Thyroid gland (tissue), 4 donors: ENCODE measurements around the gene RYR2. TPM values are rescaled to one million over a fixed set of nuclear protein-coding genes. Genes with fewer than 3 reads are reported as not detected.

Experiments used
- DNase-seq, 2 donors: peaks; one replicate each; pipeline ENCODE4 v3.0.0-alpha.2; 2019
- H3K27ac ChIP-seq, 3 donors: fragments of 200-600 bp; sonication (generic); 1 replicate in 2 of 3; 2 replicates in 1 of 3; pipeline ENCODE4 v1.5.1; 2016 to 2019; ENCODE audit warnings: mild to moderate bottlenecking in 1 of 3, moderate library complexity in 1 of 3
- H3K27me3 ChIP-seq: fragments of 200-600 bp; sonication (generic); one replicate; pipeline ENCODE4 v1.5.1; 2019
- H3K36me3 ChIP-seq, 2 donors: fragments of 200-600 bp; sonication (generic); one replicate each; pipeline ENCODE4 v1.5.1; 2016 to 2019
- H3K4me1 ChIP-seq, 2 donors: fragments of 200-600 bp; sonication (generic); one replicate each; pipeline ENCODE4 v1.5.1; 2017 to 2019
- H3K4me3 ChIP-seq, 3 donors: fragments of 200-600 bp; sonication (generic); replicated peaks in 1 of 3; 1 replicate in 2 of 3; 2 replicates in 1 of 3; pipeline ENCODE4 v1.5.1; 2016; ENCODE audit warnings: mild to moderate bottlenecking in 1 of 3
- H3K9me3 ChIP-seq: fragments of 200-600 bp; sonication (generic); one replicate; pipeline ENCODE4 v1.5.1; 2017
- POLR2A ChIP-seq, 2 donors: fragments of 450-650 bp; IDR thresholded peaks; one replicate each; pipeline ENCODE4 v1.6.1; 2017; ENCODE audit warnings: antibody characterized with exemption in 2 of 2, mild to moderate bottlenecking in 2 of 2, moderate library complexity in 1 of 2
- WGBS, 2 donors: methylation state at CpG; one replicate each; pipeline ENCODE4 v1.1.5; 2017; 5-methylcytosine and 5-hydroxymethylcytosine counted together
- intact Hi-C: fragments of 100-400 bp; cut with DNase I; formaldehyde crosslinking; loops from one replicate; pipeline ENCODE4 v1.15.1; 2023
- total RNA-seq, 4 donors: library from RNA; depleted of rRNA; stranded (reverse); fragments of >200 nt; gene quantifications; one replicate each; pipeline ENCODE4 v1.2.3, GENCODE V29; 2016
- TF ChIP-seq, protein P1 (sequence below), 6 experiments: fragments of 200-600 bp in 3 of 6; fragments of 450-650 bp in 3 of 6; sonication (generic) in 3 of 6; IDR thresholded peaks; one replicate each; pipeline ENCODE4 v1.5.1; 2016 to 2019; ENCODE audit warnings: antibody characterized with exemption in 6 of 6, mild to moderate bottlenecking in 2 of 6, inconsistent platforms in 1 of 6, moderate library complexity in 1 of 6

The RYR2 gene
- total RNA-seq, 4 donors from 2014 or later = 6.6 to 31.8 (median 28.2) TPM

DNA sequence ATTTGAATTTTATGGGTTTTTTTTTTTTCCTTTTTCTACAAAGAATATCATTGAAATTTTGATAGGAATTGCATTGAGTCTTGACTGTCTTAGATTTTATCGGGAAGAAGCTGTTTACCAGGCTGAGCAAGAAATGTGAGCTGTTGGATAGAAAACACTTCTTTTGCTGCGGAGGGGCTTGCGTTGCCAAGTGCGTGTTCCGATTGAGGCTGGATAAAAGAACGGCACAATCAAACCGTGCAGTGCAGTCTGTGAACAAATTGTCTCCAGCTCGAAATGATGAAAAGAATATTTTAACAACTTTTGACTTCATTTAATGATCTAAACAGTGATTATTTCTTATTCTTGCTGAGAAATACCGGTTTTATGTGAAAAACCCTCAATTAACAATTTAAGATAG is 149.4 kb downstream of the RYR2 start:
- 92% methylated on average over 9 of the region's 9 CpGs for WGBS, 2 donors
- Histone ChIP-seq H3K9me3 (no peaks in the 10 kb centered on the region), H3K4me1 (peaks cover 0 to 11% of the 10 kb centered on the region in 2 donors), H3K36me3 (no peaks in the 10 kb centered on the region), H3K27ac (no peak overlapping the region), H3K27me3 (no peaks in the 10 kb centered on the region), H3K4me3 (no peak overlapping the region)
- no peak for DNase-seq
- intact Hi-C loops = no loop called here
- no peak for TF ChIP-seq POLR2A (IDR thresholded peaks at IDR 0.05)
- TF ChIP-seq, protein P1, sequence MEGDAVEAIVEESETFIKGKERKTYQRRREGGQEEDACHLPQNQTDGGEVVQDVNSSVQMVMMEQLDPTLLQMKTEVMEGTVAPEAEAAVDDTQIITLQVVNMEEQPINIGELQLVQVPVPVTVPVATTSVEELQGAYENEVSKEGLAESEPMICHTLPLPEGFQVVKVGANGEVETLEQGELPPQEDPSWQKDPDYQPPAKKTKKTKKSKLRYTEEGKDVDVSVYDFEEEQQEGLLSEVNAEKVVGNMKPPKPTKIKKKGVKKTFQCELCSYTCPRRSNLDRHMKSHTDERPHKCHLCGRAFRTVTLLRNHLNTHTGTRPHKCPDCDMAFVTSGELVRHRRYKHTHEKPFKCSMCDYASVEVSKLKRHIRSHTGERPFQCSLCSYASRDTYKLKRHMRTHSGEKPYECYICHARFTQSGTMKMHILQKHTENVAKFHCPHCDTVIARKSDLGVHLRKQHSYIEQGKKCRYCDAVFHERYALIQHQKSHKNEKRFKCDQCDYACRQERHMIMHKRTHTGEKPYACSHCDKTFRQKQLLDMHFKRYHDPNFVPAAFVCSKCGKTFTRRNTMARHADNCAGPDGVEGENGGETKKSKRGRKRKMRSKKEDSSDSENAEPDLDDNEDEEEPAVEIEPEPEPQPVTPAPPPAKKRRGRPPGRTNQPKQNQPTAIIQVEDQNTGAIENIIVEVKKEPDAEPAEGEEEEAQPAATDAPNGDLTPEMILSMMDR (IDR thresholded peaks at IDR 0.05) = no peak

DNA sequence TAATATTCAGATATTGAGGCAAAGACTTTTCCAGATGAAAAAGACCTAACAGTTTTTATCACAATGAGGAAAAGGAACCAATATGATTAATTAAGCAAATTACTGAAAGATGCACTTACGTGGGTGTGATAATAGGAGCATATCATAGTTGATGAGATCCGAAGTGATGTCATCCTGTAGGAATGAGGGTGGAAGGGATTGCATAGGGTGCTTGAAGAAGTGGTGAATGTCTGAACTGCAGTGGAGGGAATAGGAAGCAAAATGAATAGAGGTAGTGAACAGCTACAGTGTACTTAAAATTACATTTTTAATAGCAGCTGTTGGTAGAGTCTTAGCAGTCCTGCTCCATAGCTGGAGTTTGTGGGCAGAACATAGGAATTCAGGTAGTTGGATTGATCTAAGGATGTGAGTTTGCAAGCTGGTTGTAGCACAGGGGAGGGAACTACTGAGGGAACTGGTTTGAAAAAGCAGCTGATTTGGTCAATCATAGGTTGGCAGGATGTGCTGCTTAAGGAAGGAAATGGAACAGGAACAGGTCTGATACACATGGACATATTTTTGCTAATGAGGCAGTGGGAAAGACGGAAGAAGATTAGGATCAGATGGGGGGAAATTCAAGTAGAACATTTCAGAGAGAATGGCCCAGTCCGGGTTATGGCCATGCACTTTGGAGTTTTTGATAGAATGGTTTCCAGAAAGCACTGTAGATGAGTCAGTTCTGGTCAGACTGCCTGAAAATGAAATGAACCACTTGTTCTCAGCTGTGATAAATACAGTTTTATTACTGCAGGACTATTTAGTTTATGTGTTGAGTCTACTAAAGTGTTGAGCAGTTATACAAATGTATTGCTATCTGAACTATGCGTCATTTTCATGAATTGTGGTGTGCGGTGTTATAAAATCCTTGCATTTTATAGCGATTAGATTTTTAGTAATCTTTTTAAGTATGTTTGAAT is 155.8 kb downstream of the RYR2 start:
- no peaks in the 10 kb centered on the region for H3K9me3 ChIP-seq
- intact Hi-C loops = no loop called here
- no peak overlapping the region for H3K4me3 ChIP-seq
- H3K36me3 ChIP-seq = no peaks in the 10 kb centered on the region
- TF ChIP-seq POLR2A (IDR thresholded peaks at IDR 0.05) = no peak
- TF ChIP-seq, protein P1 (IDR thresholded peaks at IDR 0.05) = no peak
- no peak overlapping the region for H3K27ac ChIP-seq
- no peak for DNase-seq
- peaks cover 3 to 11% of the 10 kb centered on the region in 2 donors for H3K4me1 ChIP-seq
- WGBS, 2 donors = 87 to 90% methylated on average over 7 of the region's 7 CpGs
- no peaks in the 10 kb centered on the region for H3K27me3 ChIP-seq

DNA sequence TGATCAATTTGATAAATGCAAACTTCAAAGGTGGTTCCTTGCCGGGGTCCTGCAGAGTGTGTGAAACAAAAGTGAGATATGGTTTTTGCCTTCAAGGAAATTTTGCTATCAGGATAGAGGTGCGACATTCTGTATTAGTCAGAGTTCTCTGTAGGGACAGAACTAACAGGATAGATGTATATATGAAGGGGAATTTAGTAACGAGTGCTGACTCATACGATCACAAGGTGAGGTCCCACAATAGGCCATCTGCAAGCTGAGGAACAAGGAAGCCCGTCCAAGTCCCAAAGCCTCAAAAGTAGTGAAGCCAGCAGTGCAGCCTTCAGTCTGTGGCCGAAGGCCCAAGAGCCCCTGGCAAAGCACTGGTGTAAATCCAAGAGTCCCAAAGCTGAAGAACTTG is 157.0 kb downstream of the RYR2 start:
- Histone ChIP-seq H3K4me1 (peaks cover 3 to 11% of the 10 kb centered on the region in 2 donors), H3K36me3 (no peaks in the 10 kb centered on the region), H3K4me3 (no peak overlapping the region), H3K27me3 (no peaks in the 10 kb centered on the region), H3K27ac (no peak overlapping the region), H3K9me3 (no peaks in the 10 kb centered on the region)
- intact Hi-C loops = no loop called here
- TF ChIP-seq POLR2A (IDR thresholded peaks at IDR 0.05) = no peak
- TF ChIP-seq, protein P1 (IDR thresholded peaks at IDR 0.05) = no peak
- WGBS, 2 donors = 80 to 92% methylated on average over 6 of the region's 6 CpGs
- no peak for DNase-seq

DNA sequence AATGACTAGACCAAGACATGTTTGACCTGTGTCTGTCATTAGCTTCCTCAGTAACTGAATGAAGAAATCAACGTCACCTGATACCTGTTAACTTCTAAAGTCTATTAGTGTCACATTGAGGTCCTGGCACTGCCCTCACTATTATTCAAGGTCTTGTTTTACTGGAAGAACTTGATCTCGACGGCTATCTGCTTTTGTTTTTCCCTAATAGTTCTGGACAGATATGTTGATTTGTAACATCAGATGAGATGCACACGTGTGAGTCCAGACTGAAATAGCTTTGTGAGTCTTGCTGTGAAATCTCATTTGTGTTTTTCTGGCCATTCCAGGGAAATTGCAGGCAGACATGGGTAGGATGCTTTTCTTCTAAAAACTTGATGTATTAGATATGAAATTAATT is 159.2 kb downstream of the RYR2 start:
- peaks cover 0 to 3% of the 10 kb centered on the region in 2 donors for H3K4me1 ChIP-seq
- no peaks in the 10 kb centered on the region for H3K27me3 ChIP-seq
- no peaks in the 10 kb centered on the region for H3K36me3 ChIP-seq
- H3K27ac ChIP-seq = no peak overlapping the region
- no peak for TF ChIP-seq POLR2A (IDR thresholded peaks at IDR 0.05)
- TF ChIP-seq, protein P1 (IDR thresholded peaks at IDR 0.05) = no peak
- DNase-seq = no peak
- no peak overlapping the region for H3K4me3 ChIP-seq
- WGBS, 2 donors = 90 to 93% methylated on average over 4 of the region's 4 CpGs
- H3K9me3 ChIP-seq = no peaks in the 10 kb centered on the region
- intact Hi-C loops = no loop called here

DNA sequence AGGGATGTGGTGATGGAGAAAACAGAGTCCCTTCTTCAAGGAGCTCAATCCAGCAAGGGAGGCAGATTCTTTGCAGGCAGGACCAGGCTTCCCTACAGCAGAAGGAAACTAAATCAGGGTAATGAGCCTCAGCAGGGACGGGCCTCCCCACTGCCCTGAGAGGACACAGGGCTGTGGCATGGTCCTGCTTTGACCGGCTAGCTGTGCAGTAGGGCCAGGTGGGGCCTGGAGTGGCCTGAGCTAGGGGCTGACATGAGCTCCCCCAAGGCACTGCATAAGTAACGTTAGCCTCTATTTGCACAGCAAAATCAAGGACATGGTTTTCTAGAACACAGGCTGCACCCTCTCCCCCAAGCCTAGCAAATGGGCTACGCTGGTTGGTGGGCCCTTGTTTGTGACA is 162.9 kb downstream of the RYR2 start:
- WGBS, 2 donors = 94 to 97% methylated on average over 4 of the region's 4 CpGs
- intact Hi-C loops = no loop called here
- no peaks in the 10 kb centered on the region for H3K4me1 ChIP-seq
- no peak overlapping the region for H3K4me3 ChIP-seq
- TF ChIP-seq, protein P1 (IDR thresholded peaks at IDR 0.05) = no peak
- TF ChIP-seq POLR2A (IDR thresholded peaks at IDR 0.05) = no peak
- no peaks in the 10 kb centered on the region for H3K36me3 ChIP-seq
- H3K27ac ChIP-seq = no peak overlapping the region
- H3K9me3 ChIP-seq = no peaks in the 10 kb centered on the region
- no peaks in the 10 kb centered on the region for H3K27me3 ChIP-seq
- DNase-seq = no peak
